ENCODE results near the gene PARPBP.
"Not testable (repeated sequence)": the region's sequence is repeated elsewhere in the genome, so short reads cannot be mapped to it uniquely, and the experiment has no call there.

The PARPBP gene

DNA sequence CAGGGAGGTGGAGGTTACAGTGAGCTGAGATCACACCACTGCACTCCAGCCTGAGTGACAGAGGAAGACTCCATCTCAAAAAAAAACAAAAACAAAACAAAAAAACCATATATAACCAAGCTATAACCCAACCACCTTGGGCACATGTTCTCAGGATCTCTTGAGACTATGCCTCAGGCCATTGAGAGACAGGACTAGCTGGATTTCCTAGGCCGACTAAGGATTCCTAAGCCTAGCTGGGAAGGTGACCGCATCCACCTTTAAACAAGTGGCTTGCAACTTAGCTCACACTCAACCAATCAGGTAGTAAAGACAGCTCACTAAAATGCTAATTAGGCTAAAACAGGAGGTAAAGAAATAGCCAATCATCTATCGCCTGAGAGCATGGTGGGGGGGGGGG, 35.2 kb downstream of the PARPBP start:
- DNase-seq = not testable (repeated sequence)

GRCh38 chr12:102163383-102163782, 43.4 kb downstream of the PARPBP start:
- no peak for DNase-seq

- DNase-seq = peak; percentile 16 to 19
Measured at GRCh38 chr12:102167821-102168604, 48.0 kb downstream of the PARPBP start.

GRCh38 chr12:102169922-102170621, 50.1 kb downstream of the PARPBP start:
- DNase-seq = peak; percentile 19 to 36

DNA sequence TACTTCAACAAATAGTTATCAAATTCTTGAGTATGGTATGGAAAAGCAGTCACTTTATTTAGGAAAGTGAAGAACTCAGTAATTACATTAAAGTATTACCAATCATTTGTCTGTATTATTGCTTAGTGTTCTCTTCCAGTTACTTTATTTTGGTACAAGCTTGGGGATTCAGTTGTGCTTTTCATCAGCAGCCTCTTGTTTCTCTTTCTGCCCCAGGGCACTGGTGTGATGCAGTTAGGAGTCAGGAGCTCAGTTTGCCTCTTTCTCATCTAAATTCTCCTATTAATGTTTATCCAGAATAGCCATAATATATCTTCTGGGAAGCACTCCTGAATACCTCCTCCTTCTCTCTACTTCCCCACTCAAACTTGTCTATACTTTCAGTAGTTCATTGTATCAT, 52.0 kb downstream of the PARPBP start:
- no peak for DNase-seq

GRCh38 chr12:102172436-102172835, 52.5 kb downstream of the PARPBP start:
- no peak for DNase-seq

- no peak for DNase-seq
Measured at GRCh38 chr12:102174117-102174516, 54.1 kb downstream of the PARPBP start.

GRCh38 chr12:102174761-102175160, 54.8 kb downstream of the PARPBP start:
- no peak for DNase-seq

DNA sequence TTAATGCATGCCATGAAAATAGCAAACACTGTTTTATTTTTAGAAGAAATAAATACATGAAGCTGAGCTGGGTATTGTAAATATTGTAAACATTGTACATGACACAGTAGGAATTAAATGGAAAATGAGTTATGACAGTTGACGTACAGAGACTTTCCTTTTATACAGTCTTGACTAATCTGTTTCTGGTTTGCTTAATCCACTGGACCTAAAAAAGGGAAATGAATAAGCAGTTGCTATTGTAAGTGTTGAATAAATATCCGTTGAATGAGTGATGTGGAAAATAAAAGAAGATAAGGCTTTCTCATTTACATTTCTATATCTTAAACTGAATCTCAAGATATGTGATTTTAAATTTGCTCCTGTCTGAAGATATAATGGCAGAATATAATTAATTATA, 62.7 kb downstream of the PARPBP start:
- peak; percentile 21 to 26 for DNase-seq

- no peak for DNase-seq
Measured at GRCh38 chr12:102195826-102196225, 75.8 kb downstream of the PARPBP start.

- DNase-seq = no peak
Measured at GRCh38 chr12:102197789-102198188, 77.8 kb downstream of the PARPBP start, which contains the start of gene PMCH. PMCH (minus strand) TSS chr12:102197833; CDS start chr12:102197770, 63 bp downstream.

GRCh38 chr12:102201436-102202061, 81.6 kb downstream of the PARPBP start:
- DNase-seq = no peak

- no peak for DNase-seq
Measured at GRCh38 chr12:102202556-102202955, 82.6 kb downstream of the PARPBP start.

DNA sequence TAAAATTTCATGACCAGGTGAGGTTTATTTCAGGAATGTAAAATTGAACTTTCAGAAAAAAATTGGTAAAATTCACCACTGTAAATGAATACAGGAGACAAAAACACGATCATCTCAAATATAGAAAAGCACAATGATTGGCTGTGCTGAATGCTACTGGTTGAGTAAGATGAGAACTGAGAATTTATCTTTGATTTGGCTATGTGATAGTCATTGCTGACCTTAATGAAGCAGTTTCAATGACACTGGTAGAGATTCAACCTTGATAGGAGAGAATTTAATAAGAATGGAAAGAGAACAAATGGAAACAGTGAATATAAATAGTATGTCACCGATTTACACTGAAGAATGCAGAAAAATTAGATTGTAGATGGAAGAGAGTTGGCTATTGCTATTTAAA, 84.0 kb downstream of the PARPBP start:
- no peak for DNase-seq

DNA sequence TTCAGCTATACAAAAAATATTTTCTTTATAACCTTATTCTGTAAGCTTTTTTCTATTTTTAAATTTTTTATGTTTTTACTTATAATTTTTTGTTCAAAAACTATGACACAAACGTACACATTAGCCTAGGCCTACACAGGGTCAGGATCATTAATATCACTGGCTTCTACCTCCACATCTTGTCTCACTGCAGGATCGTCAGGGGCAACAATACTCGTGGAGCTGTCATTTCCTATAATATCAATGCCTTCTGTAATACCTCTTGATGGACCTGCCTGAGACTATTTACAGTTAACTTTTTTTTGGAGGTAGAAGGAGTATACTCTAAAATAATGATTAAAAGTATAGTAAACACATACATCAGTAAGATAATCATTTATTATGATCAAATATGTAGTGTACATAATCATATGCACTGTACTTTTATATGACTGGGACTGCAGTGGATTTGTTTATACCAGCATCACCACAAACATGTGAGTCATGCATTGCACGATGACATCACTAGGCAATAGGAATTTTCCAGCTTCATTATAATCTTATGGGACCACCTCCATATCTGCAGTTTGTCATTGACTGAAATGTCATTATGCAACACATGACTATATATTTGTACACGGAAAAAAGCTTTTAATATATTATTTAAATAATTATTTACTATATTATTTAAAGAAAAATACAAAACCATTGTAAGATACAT, 96.2 kb downstream of the PARPBP start:
- DNase-seq = no peak

- DNase-seq = no peak
Measured at GRCh38 chr12:102220736-102221135, 100.8 kb downstream of the PARPBP start.

DNA sequence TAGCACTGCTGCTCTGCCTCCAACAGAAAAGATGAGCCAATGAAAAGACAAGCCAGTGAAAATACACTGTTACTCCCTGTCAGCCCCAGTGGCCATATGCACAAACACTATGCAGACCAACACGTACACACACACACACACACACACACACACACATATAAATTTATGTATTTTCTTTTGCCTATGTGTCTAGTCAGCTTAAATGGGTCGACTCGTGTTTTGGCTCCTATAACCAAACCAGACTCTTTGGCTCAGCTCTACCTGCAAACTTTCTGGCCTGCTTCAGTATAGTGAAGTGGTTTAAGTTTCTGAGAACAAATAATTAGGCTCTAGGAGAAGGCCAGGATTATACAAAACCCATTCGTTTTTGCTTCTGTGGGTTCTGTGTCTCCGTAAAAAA, 108.0 kb downstream of the PARPBP start:
- no peak for DNase-seq

GRCh38 chr12:102232036-102232435, 112.1 kb downstream of the PARPBP start:
- DNase-seq = no peak

GRCh38 chr12:102232446-102232845, 112.5 kb downstream of the PARPBP start:
- DNase-seq = no peak

- DNase-seq = no peak
Measured at GRCh38 chr12:102234599-102234998, 114.6 kb downstream of the PARPBP start.

- not testable (repeated sequence) for DNase-seq
Measured at GRCh38 chr12:102240859-102241258, 120.9 kb downstream of the PARPBP start.

Data from AML-193 (cell line).